ENCODE data around the gene SSBP1. TPM values are rescaled to one million over a fixed set of nuclear protein-coding genes. Genes with fewer than 3 reads are reported as not detected.

The SSBP1 gene
- total RNA-seq, 1 donor from 2014 or later, result 402 TPM

- H3K27ac ChIP-seq, result no peak overlapping the region
- no peaks in the 10 kb centered on the region for H3K9me3 ChIP-seq (ENCODE audit: low read depth)
- no peaks in the 10 kb centered on the region for H3K36me3 ChIP-seq
- Mint-ChIP-seq H3K27ac (no peak overlapping the region), H3K36me3 (no peaks in the 10 kb centered on the region), H3K4me3 (no peak overlapping the region), H3K4me1 (peaks cover 7% of the 10 kb centered on the region), H3K9me3 (no peaks in the 10 kb centered on the region), H3K27me3 (ENCODE audit: insufficient read depth, low read depth) (no peaks in the 10 kb centered on the region)
- H3K27me3 ChIP-seq, result no peaks in the 10 kb centered on the region
- TF ChIP-seq EZH2phosphoT487 (IDR thresholded peaks at IDR 0.05), result no peak
- TF ChIP-seq EZH2 (IDR thresholded peaks at IDR 0.05), result no peak
- TF ChIP-seq CTCF (IDR thresholded peaks at IDR 0.05), result no peak
- no peak overlapping the region for H2AFZ ChIP-seq (replicated peaks)
- H3K4me3 ChIP-seq, result no peak overlapping the region
- H3K9ac ChIP-seq, result no peak overlapping the region
- no peaks in the 10 kb centered on the region for H3K79me2 ChIP-seq (ENCODE audit: low read depth)
- no peak overlapping the region for H3K4me2 ChIP-seq
- peaks cover 14% of the 10 kb centered on the region for H3K4me1 ChIP-seq
- no peak for DNase-seq (ENCODE audit: low spot score)
- no peaks in the 10 kb centered on the region for H3F3A ChIP-seq (ENCODE audit: low read depth)
- no peaks in the 10 kb centered on the region for H4K20me1 ChIP-seq (ENCODE audit: low read depth)
Measured at GRCh38 chr7:141709318-141709717, 28.8 kb upstream of the SSBP1 start.

- Histone ChIP-seq H2AFZ (replicated peaks) (no peak overlapping the region), H3K79me2 (ENCODE audit: low read depth) (no peaks in the 10 kb centered on the region), H3K4me3 (no peak overlapping the region), H3K27ac (no peak overlapping the region), H3K4me2 (no peak overlapping the region), H3K9ac (no peak overlapping the region), H3K9me3 (ENCODE audit: low read depth) (no peaks in the 10 kb centered on the region), H3F3A (ENCODE audit: low read depth) (no peaks in the 10 kb centered on the region), H3K27me3 (no peaks in the 10 kb centered on the region), H4K20me1 (ENCODE audit: low read depth) (no peaks in the 10 kb centered on the region), H3K36me3 (no peaks in the 10 kb centered on the region), H3K4me1 (peaks cover 9% of the 10 kb centered on the region)
- Mint-ChIP-seq H3K27me3 (ENCODE audit: insufficient read depth, low read depth) (no peaks in the 10 kb centered on the region), H3K4me1 (peaks cover 5% of the 10 kb centered on the region), H3K27ac (no peak overlapping the region), H3K9me3 (no peaks in the 10 kb centered on the region), H3K4me3 (no peak overlapping the region), H3K36me3 (no peaks in the 10 kb centered on the region)
- DNase-seq (ENCODE audit: low spot score), result no peak
- TF ChIP-seq EZH2 (IDR thresholded peaks at IDR 0.05), result no peak
Measured at GRCh38 chr7:141709749-141710148, 28.4 kb upstream of the SSBP1 start.

GRCh38 chr7:141710301-141710700, 27.9 kb upstream of the SSBP1 start:
- no peak for DNase-seq (ENCODE audit: low spot score)
- Mint-ChIP-seq H3K9me3 (no peaks in the 10 kb centered on the region), H3K27ac (no peak overlapping the region), H3K4me1 (peaks cover 2% of the 10 kb centered on the region), H3K4me3 (no peak overlapping the region), H3K36me3 (no peaks in the 10 kb centered on the region), H3K27me3 (ENCODE audit: insufficient read depth, low read depth) (no peaks in the 10 kb centered on the region)
- H3K4me3 ChIP-seq, result no peak overlapping the region
- H3K79me2 ChIP-seq (ENCODE audit: low read depth), result no peaks in the 10 kb centered on the region
- H4K20me1 ChIP-seq (ENCODE audit: low read depth), result no peaks in the 10 kb centered on the region
- peaks cover 4% of the 10 kb centered on the region for H3K4me1 ChIP-seq
- no peak overlapping the region for H3K27ac ChIP-seq
- no peak overlapping the region for H3K4me2 ChIP-seq
- H3K27me3 ChIP-seq, result no peaks in the 10 kb centered on the region
- H3K9ac ChIP-seq, result no peak overlapping the region
- H2AFZ ChIP-seq (replicated peaks), result no peak overlapping the region
- H3K36me3 ChIP-seq, result no peaks in the 10 kb centered on the region
- no peak for TF ChIP-seq EZH2 (IDR thresholded peaks at IDR 0.05)
- no peak for TF ChIP-seq CTCF (IDR thresholded peaks at IDR 0.05)
- TF ChIP-seq EZH2phosphoT487 (IDR thresholded peaks at IDR 0.05), result no peak
- H3F3A ChIP-seq (ENCODE audit: low read depth), result no peaks in the 10 kb centered on the region
- no peaks in the 10 kb centered on the region for H3K9me3 ChIP-seq (ENCODE audit: low read depth)

- no peak overlapping the region for H3K9ac ChIP-seq
- Mint-ChIP-seq H3K9me3 (no peaks in the 10 kb centered on the region), H3K4me3 (no peak overlapping the region), H3K36me3 (no peaks in the 10 kb centered on the region), H3K27me3 (ENCODE audit: insufficient read depth, low read depth) (no peaks in the 10 kb centered on the region), H3K27ac (no peak overlapping the region), H3K4me1 (no peaks in the 10 kb centered on the region)
- H3K9me3 ChIP-seq (ENCODE audit: low read depth), result no peaks in the 10 kb centered on the region
- H3K4me3 ChIP-seq, result no peak overlapping the region
- H3K79me2 ChIP-seq (ENCODE audit: low read depth), result no peaks in the 10 kb centered on the region
- no peak overlapping the region for H2AFZ ChIP-seq (replicated peaks)
- H3K4me2 ChIP-seq, result no peak overlapping the region
- H3K27me3 ChIP-seq, result no peaks in the 10 kb centered on the region
- no peak overlapping the region for H3K27ac ChIP-seq
- H3K36me3 ChIP-seq, result no peaks in the 10 kb centered on the region
- no peaks in the 10 kb centered on the region for H4K20me1 ChIP-seq (ENCODE audit: low read depth)
- peaks cover 3% of the 10 kb centered on the region for H3K4me1 ChIP-seq
- no peak for DNase-seq (ENCODE audit: low spot score)
- no peaks in the 10 kb centered on the region for H3F3A ChIP-seq (ENCODE audit: low read depth)
- TF ChIP-seq EZH2 (IDR thresholded peaks at IDR 0.05), result no peak
- no peak for TF ChIP-seq EZH2phosphoT487 (IDR thresholded peaks at IDR 0.05)
- no peak for TF ChIP-seq CTCF (IDR thresholded peaks at IDR 0.05)
Measured at GRCh38 chr7:141712603-141713255, 25.4 kb upstream of the SSBP1 start.

Measured in neural progenitor cell (in vitro differentiated cells).